ENCODE measurements around the gene CCL3.

DNA sequence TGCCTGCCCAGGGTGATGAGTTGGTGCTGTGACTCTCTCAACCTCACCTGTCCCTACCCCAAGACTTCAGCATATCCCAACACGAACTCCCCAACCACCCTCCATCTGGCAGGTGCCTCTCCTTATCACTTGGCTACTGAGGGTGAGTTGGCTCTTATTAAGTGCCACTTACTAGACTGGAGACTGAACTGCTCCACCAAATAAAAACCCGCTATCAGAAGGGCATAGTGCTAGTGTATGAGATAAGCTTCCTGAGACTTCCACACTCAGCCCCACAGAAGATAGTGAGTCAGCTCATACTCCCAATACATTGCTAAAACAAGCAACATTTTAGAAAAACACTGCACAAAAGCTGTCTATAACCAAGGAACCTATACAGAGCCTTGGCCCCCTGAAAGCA, 41.9 kb downstream of the CCL3 start:
- TF ChIP-seq CTCF (IDR thresholded peaks at IDR 0.05; ENCODE audit: poor library complexity, severe bottlenecking) (no peak), EZH2 (IDR thresholded peaks at IDR 0.05; ENCODE audit: borderline replicate concordance, insufficient read depth, low read length, poor library complexity, severe bottlenecking) (no peak), EP300 (conservative IDR thresholded peaks at IDR 0.05; ENCODE audit: poor library complexity, severe bottlenecking) (no peak), POLR2AphosphoS5 (IDR thresholded peaks at IDR 0.05) (no peak), MXI1 (conservative IDR thresholded peaks at IDR 0.05; ENCODE audit: poor library complexity, severe bottlenecking) (no peak), SMC3 (conservative IDR thresholded peaks at IDR 0.05; ENCODE audit: poor library complexity) (no peak), TAF1 (IDR thresholded peaks at IDR 0.05; ENCODE audit: low read depth) (no peak)
- TF ChIP-seq, protein P1, sequence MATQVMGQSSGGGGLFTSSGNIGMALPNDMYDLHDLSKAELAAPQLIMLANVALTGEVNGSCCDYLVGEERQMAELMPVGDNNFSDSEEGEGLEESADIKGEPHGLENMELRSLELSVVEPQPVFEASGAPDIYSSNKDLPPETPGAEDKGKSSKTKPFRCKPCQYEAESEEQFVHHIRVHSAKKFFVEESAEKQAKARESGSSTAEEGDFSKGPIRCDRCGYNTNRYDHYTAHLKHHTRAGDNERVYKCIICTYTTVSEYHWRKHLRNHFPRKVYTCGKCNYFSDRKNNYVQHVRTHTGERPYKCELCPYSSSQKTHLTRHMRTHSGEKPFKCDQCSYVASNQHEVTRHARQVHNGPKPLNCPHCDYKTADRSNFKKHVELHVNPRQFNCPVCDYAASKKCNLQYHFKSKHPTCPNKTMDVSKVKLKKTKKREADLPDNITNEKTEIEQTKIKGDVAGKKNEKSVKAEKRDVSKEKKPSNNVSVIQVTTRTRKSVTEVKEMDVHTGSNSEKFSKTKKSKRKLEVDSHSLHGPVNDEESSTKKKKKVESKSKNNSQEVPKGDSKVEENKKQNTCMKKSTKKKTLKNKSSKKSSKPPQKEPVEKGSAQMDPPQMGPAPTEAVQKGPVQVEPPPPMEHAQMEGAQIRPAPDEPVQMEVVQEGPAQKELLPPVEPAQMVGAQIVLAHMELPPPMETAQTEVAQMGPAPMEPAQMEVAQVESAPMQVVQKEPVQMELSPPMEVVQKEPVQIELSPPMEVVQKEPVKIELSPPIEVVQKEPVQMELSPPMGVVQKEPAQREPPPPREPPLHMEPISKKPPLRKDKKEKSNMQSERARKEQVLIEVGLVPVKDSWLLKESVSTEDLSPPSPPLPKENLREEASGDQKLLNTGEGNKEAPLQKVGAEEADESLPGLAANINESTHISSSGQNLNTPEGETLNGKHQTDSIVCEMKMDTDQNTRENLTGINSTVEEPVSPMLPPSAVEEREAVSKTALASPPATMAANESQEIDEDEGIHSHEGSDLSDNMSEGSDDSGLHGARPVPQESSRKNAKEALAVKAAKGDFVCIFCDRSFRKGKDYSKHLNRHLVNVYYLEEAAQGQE (IDR thresholded peaks at IDR 0.05; ENCODE audit: borderline replicate concordance), result no peak

Data from neural cell (in vitro differentiated cells).